Measurements from ENCODE around the gene STK10.

STK10 gene

GRCh38 chr5:172006321-172007174 is 181.5 kb downstream of the STK10 start, which contains the start of gene FBXW11:
Gene FBXW11 (minus strand): TSS chr5:172006638. CDS start chr5:172006502, 136 bp downstream.
- DNase-seq: peak; percentile 98

- peak in 2 of 3 donors; percentile 15 to 35 for DNase-seq
These were observed 182.2 kb downstream of the STK10 start for GRCh38 chr5:172005708-172006320.

GRCh38 chr5:172004824-172005237 is 183.2 kb downstream of the STK10 start:
- peak; percentile 71 to 86 (median 77) for DNase-seq

- DNase-seq: no peak
These were observed 184.3 kb downstream of the STK10 start for GRCh38 chr5:172003746-172004145.

- DNase-seq: peak in 1 of 3 donors; percentile 36
These were observed 185.0 kb downstream of the STK10 start for GRCh38 chr5:172002840-172003512.

GRCh38 chr5:172002310-172002709 is 185.7 kb downstream of the STK10 start:
- peak in 2 of 3 donors; percentile 17 to 37 for DNase-seq

- no peak for DNase-seq
These were observed 188.1 kb downstream of the STK10 start for GRCh38 chr5:171999877-172000276.

- no peak for DNase-seq
These were observed 188.9 kb downstream of the STK10 start for GRCh38 chr5:171999100-171999499.

- no peak for DNase-seq
These were observed 191.0 kb downstream of the STK10 start for GRCh38 chr5:171997011-171997410.

- DNase-seq: no peak
These were observed 195.2 kb downstream of the STK10 start for GRCh38 chr5:171992813-171993212.

GRCh38 chr5:171992305-171992704 is 195.7 kb downstream of the STK10 start:
- DNase-seq: no peak
